Parathyroid adenoma (tissue), 2 donors: ENCODE measurements around the gene MLLT3.

Experiments used
- H2AFZ ChIP-seq: fragments of 300-600 bp; sonication (generic); one replicate; pipeline ENCODE4 v1.7.0; 2017; ENCODE audit warnings: antibody characterized with exemption, mild to moderate bottlenecking
- H3K27ac ChIP-seq: fragments of 300-600 bp; sonication (generic); one replicate; pipeline ENCODE4 v1.7.0; 2017
- H3K27me3 ChIP-seq: fragments of 300-600 bp; sonication (generic); one replicate; pipeline ENCODE4 v1.7.0; 2017; ENCODE audit warnings: low read length; ENCODE audit not compliant: control insufficient read depth, insufficient read depth
- H3K36me3 ChIP-seq: fragments of 300-600 bp; sonication (generic); one replicate; pipeline ENCODE4 v1.7.0; 2017; ENCODE audit warnings: low read length; ENCODE audit not compliant: control insufficient read depth, insufficient read depth
- H3K4me1 ChIP-seq: fragments of 300-600 bp; sonication (generic); one replicate; pipeline ENCODE4 v1.7.0; 2017; ENCODE audit warnings: control low read depth
- H3K4me2 ChIP-seq: fragments of 300-600 bp; sonication (generic); one replicate; pipeline ENCODE4 v1.7.0; 2017; ENCODE audit warnings: low read length
- H3K4me3 ChIP-seq: fragments of 300-600 bp; sonication (generic); one replicate; pipeline ENCODE4 v1.7.0; 2017; ENCODE audit warnings: low read depth, low read length
- H3K79me2 ChIP-seq: fragments of 300-600 bp; sonication (generic); one replicate; pipeline ENCODE4 v1.7.0; 2017; ENCODE audit warnings: control low read depth
- H3K9ac ChIP-seq: fragments of 300-600 bp; sonication (generic); one replicate; pipeline ENCODE4 v1.7.0; 2017; ENCODE audit warnings: mild to moderate bottlenecking
- H3K9me3 ChIP-seq: fragments of 300-600 bp; sonication (generic); one replicate; pipeline ENCODE4 v1.7.0; 2017; ENCODE audit warnings: low read length; ENCODE audit not compliant: control insufficient read depth
- TF ChIP-seq, protein P1 (sequence below): fragments of 300-600 bp; sonication (generic); IDR thresholded peaks from one replicate; pipeline ENCODE4 v1.7.0; 2017; ENCODE audit warnings: antibody characterized with exemption, mild to moderate bottlenecking
- donor health status: primary hyperparathyroidism.

MLLT3 gene

DNA sequence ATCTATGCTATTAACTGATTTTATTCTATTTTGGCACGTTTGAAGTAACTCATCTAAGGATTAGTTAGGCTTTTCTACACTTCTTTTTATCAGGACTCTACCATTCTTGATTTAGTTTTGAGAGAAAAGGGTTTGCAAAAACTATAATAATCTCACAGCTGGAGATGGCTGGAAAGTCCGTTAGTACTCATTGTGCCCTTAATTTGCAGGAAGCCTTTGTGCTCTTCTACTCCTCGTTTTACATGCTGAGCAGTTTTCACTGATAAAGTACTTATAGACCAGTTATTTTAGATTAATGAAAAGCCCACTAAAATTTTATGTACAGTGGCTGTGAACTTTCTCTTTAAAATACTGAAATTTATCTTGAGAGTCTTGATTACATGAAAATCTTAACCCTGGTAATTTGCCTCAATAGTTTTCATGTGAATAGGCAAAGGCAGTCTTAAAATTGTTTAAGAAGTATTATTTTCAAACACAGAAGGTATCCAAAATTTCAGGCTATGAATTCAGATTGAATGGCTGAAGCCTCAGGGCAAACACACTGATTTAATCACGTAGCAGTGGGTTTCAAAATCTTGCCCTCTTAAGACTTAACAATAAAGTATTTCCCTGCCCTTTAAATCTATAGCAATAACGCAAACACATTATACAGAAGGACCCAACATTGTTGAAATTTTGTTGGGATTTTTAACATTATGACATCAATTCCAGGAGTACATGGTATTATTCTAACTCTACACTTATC, 18.6 kb downstream of the MLLT3 start:
- no peak overlapping the region for H3K9ac ChIP-seq

DNA sequence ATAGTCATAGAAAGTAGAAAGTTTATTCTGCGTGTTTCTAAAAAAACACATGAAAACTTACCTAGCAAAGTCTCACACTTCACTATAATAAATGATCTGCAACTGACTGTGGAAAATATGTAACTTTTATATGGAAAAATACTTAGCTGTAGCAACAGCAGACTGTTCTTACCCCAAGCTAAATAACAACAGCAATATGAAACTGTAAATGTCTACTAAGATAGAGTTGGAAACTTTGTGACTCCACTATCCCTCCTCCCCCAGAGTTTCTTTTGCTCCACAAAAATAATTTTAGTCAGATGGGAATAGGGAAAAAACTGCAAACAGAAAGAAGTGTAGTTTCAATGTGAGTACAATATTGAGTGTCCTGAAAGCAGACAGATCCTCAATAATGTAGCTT, 21.0 kb downstream of the MLLT3 start:
- Histone ChIP-seq H3K4me2 (no peak overlapping the region), H2AFZ (no peak overlapping the region), H3K27ac (no peak overlapping the region), H3K4me3 (no peak overlapping the region), H3K27me3 (no peaks in the 10 kb centered on the region), H3K9me3 (no peaks in the 10 kb centered on the region), H3K36me3 (no peaks in the 10 kb centered on the region), H3K4me1 (no peaks in the 10 kb centered on the region), H3K79me2 (peaks cover 5% of the 10 kb centered on the region), H3K9ac (no peak overlapping the region)
- TF ChIP-seq, protein P1, sequence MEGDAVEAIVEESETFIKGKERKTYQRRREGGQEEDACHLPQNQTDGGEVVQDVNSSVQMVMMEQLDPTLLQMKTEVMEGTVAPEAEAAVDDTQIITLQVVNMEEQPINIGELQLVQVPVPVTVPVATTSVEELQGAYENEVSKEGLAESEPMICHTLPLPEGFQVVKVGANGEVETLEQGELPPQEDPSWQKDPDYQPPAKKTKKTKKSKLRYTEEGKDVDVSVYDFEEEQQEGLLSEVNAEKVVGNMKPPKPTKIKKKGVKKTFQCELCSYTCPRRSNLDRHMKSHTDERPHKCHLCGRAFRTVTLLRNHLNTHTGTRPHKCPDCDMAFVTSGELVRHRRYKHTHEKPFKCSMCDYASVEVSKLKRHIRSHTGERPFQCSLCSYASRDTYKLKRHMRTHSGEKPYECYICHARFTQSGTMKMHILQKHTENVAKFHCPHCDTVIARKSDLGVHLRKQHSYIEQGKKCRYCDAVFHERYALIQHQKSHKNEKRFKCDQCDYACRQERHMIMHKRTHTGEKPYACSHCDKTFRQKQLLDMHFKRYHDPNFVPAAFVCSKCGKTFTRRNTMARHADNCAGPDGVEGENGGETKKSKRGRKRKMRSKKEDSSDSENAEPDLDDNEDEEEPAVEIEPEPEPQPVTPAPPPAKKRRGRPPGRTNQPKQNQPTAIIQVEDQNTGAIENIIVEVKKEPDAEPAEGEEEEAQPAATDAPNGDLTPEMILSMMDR = no peak

More for the DNA sequence above, 18.6 kb downstream of the MLLT3 start:
- H3K36me3 ChIP-seq = no peaks in the 10 kb centered on the region
- no peak overlapping the region for H3K4me3 ChIP-seq
- no peak overlapping the region for H3K27ac ChIP-seq
- H3K79me2 ChIP-seq = peaks cover 2% of the 10 kb centered on the region
- no peaks in the 10 kb centered on the region for H3K9me3 ChIP-seq
- TF ChIP-seq, protein P1 = no peak
- no peaks in the 10 kb centered on the region for H3K27me3 ChIP-seq
- H3K4me1 ChIP-seq = peaks cover 2% of the 10 kb centered on the region
- no peak overlapping the region for H3K4me2 ChIP-seq
- H2AFZ ChIP-seq = no peak overlapping the region

DNA sequence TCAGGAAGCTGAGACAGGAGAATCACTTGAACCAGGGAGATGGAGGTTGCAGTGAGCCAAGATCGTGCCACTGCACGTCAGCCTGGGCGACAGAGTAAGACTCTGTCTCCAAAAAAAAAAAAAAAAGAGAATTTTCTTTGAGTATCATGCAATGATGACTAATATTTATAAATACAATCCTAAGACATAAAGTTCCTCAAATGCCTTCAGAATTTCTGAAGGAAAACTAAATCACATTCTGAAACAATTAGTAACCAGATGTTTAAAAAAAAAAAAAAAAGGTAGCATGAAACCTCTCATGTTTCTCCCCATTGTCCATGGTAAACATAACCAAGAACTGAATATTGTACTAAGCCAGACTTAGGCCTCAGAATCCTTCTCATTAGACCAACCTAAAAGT, 23.1 kb downstream of the MLLT3 start:
- Histone ChIP-seq H3K4me2 (no peak overlapping the region), H2AFZ (no peak overlapping the region), H3K79me2 (peaks cover 7% of the 10 kb centered on the region), H3K9me3 (no peaks in the 10 kb centered on the region), H3K27me3 (no peaks in the 10 kb centered on the region), H3K4me3 (no peak overlapping the region), H3K4me1 (no peaks in the 10 kb centered on the region), H3K9ac (no peak overlapping the region), H3K36me3 (no peaks in the 10 kb centered on the region), H3K27ac (no peak overlapping the region)
- TF ChIP-seq, protein P1 = no peak

DNA sequence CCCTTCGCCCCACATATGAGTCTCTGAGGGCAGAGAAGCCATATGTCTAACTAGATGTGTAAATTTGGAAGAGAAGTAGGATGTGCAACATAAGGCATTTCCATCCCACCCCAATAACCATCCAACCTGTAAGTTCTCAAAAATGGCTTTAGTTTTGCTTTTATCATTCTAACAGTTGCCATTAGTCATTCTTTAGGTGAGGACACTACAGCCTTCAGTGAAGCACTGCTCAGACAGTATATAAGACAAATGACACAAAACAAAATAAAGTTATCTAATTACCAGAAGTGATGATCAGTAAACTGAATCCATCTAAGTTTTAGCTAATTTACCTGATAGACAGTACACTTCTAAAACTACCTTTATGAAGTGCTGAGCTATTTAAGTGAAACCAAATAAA, 23.9 kb downstream of the MLLT3 start:
- H3K4me3 ChIP-seq = no peak overlapping the region
- H3K79me2 ChIP-seq = peaks cover 7% of the 10 kb centered on the region
- H3K9me3 ChIP-seq = no peaks in the 10 kb centered on the region
- H3K9ac ChIP-seq = no peak overlapping the region
- H3K27ac ChIP-seq = no peak overlapping the region
- no peak overlapping the region for H3K4me2 ChIP-seq
- no peaks in the 10 kb centered on the region for H3K36me3 ChIP-seq
- H3K27me3 ChIP-seq = no peaks in the 10 kb centered on the region
- TF ChIP-seq, protein P1 = no peak
- no peaks in the 10 kb centered on the region for H3K4me1 ChIP-seq
- H2AFZ ChIP-seq = no peak overlapping the region

DNA sequence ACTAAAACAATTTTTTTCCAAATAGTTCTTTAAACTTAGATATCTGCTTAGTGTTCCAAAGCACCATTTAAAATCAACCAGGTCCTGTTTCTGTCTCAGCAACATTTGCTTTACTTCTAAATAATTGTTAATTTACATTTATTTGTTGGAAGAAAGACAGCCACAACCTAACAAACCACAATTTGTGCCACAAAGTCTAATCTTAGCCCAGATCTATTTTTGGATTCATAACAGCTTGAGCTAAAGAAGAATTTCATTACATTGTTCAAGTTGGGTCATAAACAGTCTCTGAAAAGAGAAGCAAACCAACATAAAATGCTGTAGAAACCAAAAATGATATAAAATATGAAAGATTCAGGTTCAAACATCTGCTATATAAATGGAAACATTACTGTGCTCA, 24.4 kb downstream of the MLLT3 start:
- no peak overlapping the region for H3K4me2 ChIP-seq
- TF ChIP-seq, protein P1 = no peak
- peaks cover 7% of the 10 kb centered on the region for H3K79me2 ChIP-seq
- no peak overlapping the region for H3K4me3 ChIP-seq
- H3K4me1 ChIP-seq = no peaks in the 10 kb centered on the region
- H2AFZ ChIP-seq = no peak overlapping the region
- no peaks in the 10 kb centered on the region for H3K9me3 ChIP-seq
- no peak overlapping the region for H3K27ac ChIP-seq
- no peak overlapping the region for H3K9ac ChIP-seq
- no peaks in the 10 kb centered on the region for H3K27me3 ChIP-seq
- no peaks in the 10 kb centered on the region for H3K36me3 ChIP-seq
